GM19395 (cell line): ENCODE results near the gene PRMT7.

ENCODE experiments used
- ATAC-seq: cut with Tn5 transposase; IDR thresholded peaks from one replicate; pipeline ENCODE4 v1.9.1; 2021; ENCODE audit warnings: mild to moderate bottlenecking, moderate library complexity; ENCODE audit not compliant: unreplicated experiment

PRMT7 gene, protein sequence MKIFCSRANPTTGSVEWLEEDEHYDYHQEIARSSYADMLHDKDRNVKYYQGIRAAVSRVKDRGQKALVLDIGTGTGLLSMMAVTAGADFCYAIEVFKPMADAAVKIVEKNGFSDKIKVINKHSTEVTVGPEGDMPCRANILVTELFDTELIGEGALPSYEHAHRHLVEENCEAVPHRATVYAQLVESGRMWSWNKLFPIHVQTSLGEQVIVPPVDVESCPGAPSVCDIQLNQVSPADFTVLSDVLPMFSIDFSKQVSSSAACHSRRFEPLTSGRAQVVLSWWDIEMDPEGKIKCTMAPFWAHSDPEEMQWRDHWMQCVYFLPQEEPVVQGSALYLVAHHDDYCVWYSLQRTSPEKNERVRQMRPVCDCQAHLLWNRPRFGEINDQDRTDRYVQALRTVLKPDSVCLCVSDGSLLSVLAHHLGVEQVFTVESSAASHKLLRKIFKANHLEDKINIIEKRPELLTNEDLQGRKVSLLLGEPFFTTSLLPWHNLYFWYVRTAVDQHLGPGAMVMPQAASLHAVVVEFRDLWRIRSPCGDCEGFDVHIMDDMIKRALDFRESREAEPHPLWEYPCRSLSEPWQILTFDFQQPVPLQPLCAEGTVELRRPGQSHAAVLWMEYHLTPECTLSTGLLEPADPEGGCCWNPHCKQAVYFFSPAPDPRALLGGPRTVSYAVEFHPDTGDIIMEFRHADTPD

DNA sequence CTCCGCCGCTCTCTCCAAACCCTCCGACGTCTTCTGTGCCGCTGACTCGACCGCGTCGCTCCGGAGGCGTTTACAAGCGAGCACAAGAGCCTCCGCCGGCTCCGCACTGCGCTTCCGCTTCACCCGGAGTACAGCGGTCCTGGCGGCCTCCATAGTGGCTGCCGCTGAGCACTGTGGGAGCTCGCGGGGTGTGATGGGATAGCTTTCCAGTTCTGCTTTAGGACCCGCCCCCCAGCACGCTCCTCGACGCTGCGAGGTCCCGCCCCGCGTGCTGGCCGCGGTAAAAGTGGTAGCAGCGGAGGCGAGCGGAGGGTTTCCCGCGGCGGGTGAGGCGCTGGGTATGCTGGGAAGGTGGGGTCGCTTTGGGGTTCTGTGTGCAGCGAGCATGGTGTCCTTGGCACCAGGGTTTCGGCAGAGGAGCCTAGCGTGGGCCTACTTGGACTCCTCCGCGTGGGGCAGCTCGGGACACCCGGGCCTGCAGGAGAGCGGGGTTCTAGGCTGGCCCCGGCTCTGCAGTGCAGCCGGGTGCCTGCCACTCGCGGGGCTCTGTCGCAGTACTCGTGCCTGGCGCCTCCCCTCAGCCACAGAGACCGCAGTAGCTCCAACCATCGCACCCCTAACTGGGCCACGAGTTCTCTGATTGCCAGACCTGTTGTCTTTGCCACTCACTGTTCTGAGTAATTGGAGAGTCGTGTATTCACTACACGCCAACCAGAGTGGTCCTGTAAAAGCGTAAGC lies at the start of gene PRMT7, which contains the start of gene SLC7A6OS:
Gene PRMT7, plus strand, starts transcription at position 246 of the 738 bp plus-strand sequence. CDS start 4,961 bp downstream, outside the sequence.
Gene SLC7A6OS, minus strand, starts transcription at position 173 of the 738 bp plus-strand sequence. Its CDS starts 20 bp downstream, at position 153.
- ATAC-seq: peak; percentile 97

DNA sequence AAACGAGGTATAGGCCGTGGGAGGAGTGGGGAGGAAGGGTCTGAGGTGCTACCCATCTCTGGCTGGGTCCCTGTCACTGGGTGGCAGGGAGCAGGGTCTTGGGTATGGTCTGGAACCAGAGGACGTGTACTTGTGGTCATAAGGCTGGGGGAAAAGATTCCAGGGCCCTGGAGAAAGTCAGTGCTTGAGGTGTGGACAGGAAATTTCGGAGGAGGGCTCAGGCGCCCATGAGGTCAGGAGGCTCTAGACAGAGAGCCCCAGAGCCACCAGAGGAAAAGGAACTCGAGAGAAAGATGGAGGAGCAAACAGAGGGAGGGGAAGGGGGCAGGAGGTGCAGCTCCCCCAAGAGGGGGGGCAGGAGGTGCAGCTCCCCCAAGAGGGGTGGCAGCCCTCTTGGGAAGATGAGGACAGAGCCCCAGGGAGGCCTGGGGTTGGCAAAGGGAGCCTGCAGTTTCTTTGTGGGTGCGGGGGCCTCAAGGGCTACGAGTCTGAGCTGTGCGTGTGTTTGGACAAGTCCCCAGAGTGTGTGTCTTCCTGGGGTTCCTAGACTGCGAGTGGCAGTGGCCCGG lies 47.2 kb upstream of the PRMT7 start:
- peak; percentile 11 for ATAC-seq

DNA sequence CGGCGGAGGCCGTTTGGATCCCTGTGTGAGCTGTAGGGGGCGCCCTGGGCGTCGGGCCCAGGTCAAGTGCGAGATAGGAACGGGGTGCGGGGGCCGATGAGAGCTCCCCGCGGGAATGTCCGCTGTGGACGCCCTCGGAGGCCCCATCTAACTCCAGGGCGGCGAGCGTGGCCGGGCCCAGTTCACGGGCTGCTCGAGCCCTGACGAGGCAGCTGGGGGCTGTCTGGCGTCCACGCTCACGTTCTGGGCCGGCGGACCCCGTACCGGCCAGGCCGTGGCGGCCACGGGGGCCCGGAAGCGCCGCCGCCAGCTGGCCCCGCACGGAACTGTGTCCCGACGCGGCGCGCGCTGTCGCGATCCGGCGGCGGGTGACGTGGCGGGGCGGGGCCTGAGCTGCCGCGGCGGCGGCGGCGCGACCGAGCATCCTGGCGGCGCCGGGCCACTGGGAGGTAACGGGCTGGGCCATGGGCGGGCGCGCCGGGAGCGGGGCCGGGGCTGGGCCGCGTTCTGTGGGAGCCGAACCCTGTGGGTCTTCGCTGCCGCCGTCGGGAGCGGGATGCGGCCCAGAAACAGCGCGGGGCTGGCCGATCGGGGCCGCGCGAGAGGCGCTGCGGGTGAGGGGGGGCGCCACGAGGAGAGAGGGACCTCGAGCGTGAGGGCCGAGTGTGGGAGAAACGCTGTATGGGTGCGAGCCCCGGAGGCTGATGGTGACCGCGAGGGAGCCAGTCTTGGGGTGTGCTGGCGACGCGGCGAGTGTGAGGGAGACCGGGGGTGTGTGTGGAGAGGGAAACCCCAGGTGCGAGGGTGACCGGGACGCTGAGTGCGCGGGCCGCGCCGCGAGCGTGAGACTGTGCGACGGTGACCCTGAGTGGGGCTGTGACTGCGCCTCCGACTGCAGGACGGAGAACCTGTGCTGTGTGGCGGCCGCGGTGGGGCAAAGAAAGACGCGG lies 46.4 kb upstream of the PRMT7 start, which contains the start of gene SLC7A6:
Gene SLC7A6, plus strand, starts transcription at position 399 of the 950 bp plus-strand sequence. CDS start 10,201 bp downstream, outside the sequence.
- peak; percentile 56 for ATAC-seq

DNA sequence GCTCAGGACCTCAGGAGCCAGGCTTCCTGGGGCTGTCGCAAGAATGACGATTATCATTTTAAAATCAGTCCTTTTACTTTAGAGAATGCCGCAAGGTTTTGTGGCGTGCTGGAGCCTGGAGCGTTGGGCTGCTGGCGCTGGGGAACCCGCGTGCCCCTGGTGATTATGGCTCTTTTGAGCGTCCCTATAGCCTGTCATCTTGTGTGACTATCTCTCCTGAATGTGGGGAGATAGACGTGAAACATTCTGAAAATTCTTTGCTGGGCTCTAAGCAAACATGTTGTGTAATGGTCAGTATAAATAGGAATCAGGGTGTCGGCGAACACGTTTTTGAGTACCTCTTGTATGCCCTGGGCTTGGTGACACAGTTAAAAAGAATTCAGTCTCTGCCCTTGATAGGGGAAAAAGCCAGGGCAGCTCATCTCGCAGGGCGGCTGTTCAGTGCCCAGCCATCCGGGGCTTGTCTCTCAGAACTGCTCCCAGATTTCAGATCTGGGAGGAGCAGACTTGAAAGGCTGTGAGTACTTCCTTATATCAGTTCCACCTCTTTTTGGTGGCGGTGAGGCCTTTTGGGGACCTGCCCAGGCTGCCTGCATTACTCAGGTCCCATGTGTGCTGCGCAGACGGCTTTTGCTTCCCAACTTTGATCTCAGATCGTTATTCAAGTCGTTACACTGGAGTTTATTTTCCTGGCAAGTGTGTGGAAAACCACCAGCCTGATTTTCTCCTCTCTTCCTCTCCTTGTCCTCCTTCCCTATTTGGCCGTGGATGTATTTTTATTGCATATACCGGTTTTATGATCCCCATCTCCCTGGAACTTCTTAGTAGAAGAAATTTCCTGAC lies 45.5 kb upstream of the PRMT7 start:
- ATAC-seq: peak; percentile 20

DNA sequence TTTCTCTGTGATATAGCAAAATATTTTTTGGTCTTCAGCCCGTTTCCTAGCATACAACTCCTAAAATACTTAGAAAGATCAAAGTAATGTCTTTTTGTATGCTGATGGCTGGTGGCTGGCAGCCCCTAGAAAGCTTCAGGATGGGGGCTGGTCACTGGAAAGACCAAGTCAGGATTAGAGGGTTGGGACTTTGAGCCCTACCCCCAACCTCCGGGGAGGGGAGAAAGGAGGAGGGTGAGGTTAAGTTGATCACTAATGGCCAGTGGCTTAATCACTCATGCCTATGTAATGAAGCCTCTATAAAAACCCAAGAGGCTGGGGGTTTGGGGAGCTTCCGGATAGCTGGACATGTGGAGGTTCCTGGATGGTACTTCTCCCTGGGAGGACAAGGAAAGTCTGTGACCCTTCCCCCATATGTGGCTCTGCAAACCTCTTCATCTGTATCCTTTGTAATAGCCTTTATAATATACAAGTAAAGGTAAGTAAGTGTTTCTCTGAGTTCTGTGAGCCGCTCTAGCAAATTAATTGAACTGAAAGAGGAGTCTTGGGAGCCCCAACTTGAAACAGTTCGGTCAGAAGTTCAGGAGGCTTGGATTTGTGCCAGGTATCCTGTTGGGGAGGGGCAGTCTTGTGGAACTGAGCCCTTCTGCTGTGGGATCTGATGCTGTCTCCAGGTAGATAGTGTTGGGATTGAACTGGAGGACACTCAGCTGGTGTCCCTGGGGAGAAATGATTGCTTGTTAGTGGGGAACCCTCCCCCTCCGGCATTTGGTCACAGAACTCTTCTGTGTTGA lies 43.0 kb upstream of the PRMT7 start:
- no peak for ATAC-seq

DNA sequence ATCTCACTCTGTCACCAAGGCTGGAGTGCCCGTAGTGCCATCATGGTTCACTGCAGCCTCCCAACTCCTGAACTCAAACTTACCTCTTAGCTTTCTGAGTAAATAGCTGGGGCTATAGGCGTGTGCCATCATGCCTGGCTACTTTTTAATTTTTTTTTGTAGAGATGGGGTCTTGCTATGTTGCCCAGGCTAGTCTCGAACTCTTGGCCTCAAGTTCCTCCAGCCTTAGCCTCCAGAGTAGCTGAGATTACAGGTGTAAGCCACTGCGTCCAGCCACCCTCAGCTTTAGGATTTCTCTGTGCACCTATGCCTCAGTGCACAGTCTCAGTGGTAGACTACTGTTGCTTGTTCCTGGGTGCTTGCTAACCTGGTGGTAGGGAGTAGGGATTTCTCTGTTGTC lies 41.0 kb upstream of the PRMT7 start:
- ATAC-seq: no peak

DNA sequence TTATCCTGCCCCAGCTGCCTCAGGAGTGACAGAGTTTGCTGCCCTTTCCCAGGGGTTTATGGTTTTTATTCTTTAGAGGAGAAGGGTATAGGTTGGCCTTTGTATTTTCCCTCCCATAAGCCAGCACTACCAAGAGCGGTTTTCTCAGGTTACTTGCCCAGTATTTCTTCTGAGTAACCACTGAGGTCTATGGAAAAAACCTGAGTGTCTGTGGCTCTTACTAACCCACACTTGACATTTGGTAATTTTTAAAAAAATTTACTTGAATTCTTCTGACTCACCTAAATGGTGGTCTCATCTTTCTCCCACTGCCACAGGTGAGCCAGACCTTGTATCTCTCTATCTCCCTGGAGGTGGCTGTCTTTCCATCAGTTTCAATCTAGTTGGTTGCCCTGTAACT lies 40.5 kb upstream of the PRMT7 start:
- no peak for ATAC-seq

DNA sequence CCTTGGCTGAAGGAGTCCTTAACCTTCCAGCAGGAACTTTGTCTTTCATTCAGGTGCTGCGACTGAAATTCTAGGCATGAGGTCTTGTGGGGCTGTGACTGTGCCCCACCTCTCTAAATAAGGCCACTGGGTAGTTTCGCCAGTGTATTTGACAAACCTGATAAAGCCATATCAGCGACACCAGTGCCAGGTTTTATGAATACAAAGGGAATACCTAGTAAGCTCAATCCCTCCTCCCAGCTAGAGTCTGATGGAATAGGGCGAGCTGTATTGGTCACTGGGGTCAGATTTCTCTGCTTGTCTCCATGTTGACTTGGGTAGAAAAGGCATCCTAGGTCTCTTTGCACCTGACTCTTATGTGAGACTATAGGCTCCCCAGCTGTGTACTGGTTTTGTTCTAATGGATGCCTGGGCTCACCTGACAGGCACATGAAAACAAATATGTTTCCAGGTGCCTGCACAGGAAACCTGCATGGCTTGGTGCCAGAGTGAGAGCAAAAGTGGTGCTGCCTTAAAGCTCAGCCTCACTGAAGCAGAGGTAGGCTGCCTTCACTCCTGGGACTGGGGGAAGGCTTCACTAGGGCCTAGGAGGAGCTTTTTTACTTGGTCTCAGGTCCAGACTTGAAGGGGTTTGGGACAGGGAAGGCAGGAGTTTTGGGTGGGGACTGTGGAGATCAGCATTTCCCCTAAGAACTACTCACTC lies 38.2 kb upstream of the PRMT7 start:
- ATAC-seq: no peak

DNA sequence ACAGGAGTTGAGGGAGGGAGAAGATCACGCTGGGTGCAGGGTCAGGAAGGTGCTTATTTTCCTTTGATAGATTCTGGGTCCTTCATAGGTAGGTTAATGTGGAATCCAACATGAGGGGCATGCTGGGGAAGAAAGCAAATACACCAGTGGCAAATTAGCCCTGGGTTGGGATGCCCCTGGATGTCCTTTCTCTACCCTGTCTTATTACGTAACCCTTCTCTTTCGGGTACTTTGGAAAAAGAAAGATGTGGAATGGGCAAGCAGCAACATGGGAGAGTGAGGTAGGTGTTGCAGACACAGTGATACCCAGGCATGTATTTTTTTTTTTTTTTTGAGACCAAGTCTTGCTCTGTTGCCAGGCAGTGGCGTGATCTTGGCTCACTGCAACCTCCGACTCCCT lies 37.4 kb upstream of the PRMT7 start:
- ATAC-seq: no peak

DNA sequence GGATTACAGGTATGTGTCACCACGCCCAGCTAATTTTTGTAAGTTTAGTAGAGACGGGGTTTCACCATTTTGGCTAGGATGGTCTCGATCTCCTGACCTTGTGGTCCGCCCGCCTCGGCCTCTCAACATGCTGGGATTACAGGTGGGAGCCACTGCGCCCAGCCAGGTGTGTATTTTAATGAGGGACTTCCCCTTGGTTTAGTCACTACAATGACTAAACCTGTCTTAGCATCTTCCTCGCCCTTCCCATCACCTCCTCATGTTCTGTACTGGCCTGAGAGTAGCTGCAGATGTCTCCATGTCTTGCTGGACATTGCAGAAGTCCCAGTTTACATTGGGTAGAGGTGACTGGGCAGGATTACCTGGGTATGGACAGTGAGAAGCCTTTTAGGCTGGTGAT lies 36.9 kb upstream of the PRMT7 start:
- ATAC-seq: no peak

DNA sequence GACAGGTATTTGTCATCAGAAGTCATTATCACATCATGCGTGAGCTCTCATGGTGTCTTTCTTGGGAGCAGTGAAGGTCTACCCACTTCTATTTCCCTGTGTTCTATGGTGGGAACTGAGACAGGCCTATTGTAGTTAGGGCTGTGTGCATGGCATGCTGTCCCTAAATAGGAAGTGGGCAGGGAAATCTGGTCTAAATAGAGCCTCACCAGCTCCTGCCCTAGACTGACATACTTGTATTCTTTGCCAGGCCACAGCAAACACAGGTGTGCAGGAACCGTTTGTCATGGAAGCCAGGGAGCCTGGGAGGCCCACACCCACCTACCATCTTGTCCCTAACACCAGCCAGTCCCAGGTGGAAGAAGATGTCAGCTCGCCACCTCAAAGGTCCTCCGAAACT lies 36.4 kb upstream of the PRMT7 start:
- no peak for ATAC-seq

DNA sequence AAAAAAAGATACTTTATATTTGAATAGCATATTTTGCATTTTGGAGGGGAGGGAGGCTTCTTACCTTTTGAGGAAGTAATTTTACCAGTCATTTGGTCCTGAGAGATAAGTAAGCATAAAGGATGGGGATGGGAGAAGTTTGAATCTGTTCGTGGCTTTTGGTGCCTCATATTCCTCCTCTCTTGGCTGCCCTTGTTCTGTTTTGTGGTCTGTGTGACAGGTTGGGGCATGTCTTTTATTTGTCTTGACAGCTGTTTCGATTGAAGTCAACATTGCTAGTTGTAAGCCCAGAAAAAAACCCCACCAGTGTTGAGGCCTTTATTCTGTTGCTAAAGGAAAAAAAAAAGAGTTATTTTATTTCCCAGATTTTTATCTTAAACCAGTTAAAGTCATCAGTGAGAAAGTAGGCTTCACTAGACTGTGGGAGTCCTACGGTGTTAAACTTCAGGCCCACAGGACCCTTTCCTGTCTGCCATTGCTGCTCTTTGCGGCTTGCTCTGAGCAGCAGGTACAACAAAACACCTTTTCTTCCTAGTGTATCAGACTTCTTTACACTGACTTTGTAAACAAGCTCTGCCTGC lies 35.1 kb upstream of the PRMT7 start:
- ATAC-seq: peak; percentile 75

DNA sequence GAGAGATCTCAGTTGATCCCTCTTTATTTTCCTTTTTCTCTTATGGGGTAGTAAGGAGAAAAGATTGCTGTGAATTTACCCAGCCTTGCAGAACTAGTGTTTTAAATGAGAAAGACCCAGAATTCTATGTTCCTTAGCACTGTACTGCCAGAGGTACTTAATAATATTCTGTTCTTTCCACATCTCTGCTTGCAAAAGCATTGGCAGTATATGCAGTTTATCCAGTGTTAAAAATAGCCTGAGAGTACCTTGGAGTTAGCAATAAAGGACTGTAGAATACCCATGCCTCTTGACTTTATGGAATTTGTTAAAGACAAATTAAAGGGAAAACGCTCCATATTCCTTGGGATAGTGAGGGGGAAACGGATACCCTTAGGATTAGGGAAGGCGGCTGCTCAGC lies 34.6 kb upstream of the PRMT7 start:
- no peak for ATAC-seq

DNA sequence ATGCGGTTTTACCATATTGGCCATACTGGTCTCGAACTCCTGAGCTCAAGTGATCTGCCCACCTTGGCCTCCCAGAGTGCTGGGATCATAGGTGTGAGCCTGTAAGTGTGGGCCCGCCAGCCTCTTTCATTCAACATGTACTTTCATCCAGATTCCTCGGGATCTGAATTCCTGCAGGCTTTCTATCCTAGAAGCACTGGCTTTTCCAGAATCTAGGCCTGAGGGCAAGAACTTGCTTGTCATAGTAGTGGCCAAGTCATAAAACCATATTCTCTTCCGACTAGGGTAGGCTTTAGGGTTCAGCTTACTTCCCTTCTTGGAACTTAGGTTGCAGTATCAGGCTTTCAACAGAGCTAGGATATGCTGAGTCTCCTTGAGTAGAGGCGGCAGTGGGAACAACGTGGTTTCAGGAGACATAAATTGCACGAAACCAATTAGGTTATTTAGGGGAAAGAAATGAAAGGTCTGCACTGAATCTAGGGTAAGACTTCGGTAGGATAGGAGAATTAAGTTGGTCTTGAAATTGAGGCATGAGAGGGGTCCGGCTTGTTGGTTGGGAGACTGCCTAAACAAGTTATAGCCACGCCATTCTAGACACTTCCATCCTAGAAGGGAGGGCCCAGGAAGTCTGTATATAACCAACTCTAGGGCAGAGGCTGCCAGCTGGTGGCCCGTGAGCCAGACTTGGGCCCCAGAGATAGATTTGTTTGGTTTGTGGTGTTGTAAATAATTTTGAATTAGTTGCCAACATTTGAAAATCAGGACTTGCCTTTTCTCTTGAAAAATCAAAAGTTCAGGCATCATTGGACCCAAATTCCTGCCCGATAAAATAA lies 30.9 kb upstream of the PRMT7 start:
- no peak for ATAC-seq

DNA sequence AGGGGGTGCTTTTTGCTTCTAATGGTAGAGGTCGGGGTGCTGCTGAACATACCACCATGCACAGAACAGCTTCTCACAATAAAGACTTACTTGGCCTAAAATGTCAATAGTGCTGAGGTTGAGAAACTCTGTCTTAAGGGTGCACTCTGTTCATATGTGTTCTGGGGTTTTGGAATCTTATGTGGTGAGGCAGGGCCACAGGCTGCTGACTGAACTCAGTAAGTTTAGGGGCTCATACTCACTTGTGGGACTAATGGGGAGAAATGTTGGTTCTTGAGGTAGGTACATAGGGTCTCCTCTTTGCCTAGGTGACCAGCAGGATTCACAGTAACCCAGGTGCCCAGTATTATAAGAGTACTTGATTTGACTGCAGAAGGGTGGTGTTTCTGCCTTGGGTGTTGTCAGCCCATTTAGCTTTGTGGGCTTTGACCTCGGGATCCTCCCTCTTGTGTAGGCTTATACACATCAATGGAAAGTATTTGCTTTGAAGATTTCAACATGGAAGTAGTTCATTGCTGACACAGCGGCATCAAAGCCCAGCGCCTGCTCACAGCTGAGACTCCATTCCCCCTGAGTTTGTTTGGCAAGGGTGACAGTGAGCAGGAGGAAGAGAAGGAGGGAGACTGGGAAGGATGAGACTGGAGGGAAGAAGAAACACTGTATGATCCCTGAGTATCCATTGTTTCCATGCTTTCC lies 29.3 kb upstream of the PRMT7 start:
- ATAC-seq: no peak

DNA sequence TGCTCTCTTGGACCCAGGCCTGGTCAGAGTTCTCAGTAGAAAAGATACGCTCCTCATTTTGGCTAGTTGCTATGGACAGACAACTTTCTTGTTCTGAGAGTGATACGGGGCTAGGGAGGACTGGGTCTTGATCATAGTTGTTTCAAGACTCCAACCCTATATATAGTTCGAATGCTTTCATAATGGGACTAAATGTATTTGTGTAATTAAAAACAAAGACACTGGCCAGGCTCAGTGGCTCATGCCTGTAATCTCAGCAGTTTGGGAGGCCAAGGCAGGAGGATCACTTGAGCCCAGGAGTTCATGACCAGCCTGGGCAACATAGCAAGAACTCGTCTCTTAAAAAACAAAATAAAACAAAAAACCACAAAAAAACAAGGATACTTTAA lies 28.8 kb upstream of the PRMT7 start:
- no peak for ATAC-seq
